SW480 (cell line): ENCODE measurements around the gene FOXP1.

Source experiments
- DNase-seq: peaks from one replicate; pipeline ENCODE4 v3.0.0-alpha.2; 2016; ENCODE audit warnings: low spot score

FOXP1 gene

DNA sequence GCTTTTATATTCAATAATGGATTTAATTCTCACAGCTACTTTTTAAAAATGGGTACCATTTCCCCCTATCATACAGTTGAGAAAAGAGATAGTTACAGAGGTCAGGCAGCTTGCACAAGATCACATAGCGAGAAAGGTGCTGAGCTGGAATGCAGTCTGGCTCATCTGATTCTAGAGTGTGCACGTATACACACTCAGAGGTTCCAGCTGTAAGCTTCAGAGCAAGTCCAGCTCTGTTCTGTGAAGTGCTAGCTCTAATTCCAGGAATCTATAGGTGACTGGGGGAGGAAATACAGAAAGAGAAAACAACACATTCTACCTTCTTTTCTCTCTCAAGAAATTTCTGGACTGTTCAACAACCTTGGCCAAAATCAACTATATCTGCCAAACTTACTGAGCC lies 318.7 kb downstream of the FOXP1 start:
- no peak for DNase-seq

GRCh38 chr3:71262364-71263265 lies 320.9 kb downstream of the FOXP1 start:
- no peak for DNase-seq

DNA sequence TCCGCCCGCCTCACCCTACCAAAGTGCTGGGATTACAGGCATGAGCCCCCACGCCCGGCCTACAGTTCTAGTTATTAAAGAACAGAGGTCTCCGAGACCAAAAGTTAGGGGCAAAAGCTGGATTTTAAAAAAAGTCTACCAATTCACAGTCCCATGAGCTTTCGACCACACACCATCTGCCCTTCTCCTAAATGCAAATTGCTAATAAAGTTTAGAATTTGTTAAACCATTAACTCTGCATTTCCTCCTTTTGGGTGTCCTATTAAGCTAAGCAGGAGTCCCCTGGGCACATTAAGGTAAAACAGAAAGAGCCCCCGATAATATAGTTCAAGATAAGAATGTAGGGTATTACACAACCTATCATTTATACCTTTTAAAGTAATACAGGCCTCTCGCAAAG lies 322.7 kb downstream of the FOXP1 start:
- DNase-seq, result no peak

- no peak for DNase-seq
These were observed 325.0 kb downstream of the FOXP1 start for GRCh38 chr3:71258526-71258925.

DNA sequence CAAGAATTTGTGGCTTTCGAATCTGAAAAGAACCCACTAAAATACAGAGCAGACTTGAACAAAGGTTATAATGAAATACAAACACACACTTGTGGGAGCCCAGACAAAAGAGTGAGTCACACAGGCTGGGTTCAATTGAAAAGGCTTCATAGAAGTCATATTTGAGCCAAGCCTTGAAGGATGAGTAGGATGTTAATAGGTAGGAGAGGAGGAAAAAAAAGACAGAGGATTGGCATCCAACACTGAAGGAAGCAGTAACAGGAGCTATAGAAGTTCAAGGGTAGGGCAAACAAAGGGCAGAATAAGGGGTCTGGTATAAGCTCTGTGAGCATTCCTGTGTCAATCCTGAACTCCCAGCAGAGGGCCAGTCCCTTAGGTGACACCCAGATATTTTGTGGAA lies 325.4 kb downstream of the FOXP1 start:
- DNase-seq, result peak; percentile 32

GRCh38 chr3:71255498-71255897 lies 328.0 kb downstream of the FOXP1 start:
- DNase-seq, result no peak

GRCh38 chr3:71254281-71255057 lies 329.1 kb downstream of the FOXP1 start:
- no peak for DNase-seq

- DNase-seq, result no peak
These were observed 330.4 kb downstream of the FOXP1 start for GRCh38 chr3:71253169-71253568.

DNA sequence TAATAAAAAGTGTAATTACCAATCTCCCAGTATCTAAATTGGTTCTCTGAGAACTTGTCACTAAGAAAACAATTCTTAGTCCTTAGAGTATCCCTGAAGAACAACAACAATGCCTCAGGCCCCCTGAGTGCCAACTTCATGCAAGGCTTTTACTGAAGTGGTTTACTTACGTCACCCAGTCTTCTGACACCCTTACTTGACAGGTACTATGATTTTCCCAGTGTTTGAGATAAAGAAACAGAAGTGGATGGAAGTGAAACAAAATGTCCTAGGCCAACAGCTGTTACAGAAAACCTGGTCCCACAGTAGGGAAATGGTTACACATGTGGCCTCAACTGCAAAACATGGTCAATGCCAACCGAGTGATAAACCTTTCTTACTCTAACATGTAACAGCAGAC lies 331.1 kb downstream of the FOXP1 start:
- DNase-seq, result no peak

DNA sequence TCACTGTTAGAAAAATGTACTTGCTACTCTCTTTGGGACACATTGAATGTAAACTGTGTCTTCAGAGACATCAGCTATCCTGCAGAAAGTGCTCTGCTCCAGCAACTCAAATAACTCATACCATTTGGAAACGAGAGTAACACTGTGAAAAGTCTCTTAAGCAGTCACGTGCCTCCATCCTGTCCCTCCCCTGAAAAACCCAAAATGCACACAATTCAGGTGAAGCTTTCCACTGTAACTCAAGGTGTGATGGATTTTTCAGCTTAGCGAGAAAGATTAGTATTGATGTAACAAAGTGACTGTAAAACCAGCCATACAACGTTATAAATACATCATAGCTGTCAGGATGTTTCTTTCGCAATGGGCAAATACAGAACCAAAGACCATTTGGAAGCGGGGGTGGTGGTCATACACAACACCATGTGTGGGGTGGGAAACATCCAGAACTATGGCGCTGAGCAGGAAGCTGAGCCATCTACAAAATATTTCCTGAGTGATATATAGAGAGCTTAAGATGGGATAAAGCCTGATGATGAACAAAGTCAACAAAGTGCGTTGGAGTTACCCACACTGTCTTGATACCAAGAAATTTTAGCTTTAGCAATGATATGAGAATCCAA lies 332.3 kb downstream of the FOXP1 start:
- DNase-seq, result no peak

DNA sequence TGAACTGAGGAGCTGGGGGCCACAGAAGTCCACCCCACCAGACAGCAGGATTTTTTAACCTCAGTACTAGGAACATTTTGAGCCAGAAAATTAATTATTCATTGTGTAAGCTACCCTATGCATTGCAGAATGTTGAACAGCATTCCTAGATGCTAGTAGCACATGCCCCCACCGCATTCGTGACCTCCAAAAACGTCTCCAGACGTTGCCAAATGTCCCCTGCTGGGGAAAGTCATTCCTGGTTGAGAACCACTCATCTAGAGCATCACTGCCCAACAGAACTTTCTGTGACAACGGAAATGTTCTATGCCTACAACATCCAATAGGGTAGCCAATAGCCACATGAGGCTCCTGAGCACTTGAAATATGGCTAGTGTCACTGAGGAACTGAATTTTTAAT lies 333.5 kb downstream of the FOXP1 start:
- DNase-seq, result no peak

- DNase-seq, result no peak
These were observed 335.6 kb downstream of the FOXP1 start for GRCh38 chr3:71247958-71248335.

GRCh38 chr3:71247221-71247957 lies 336.1 kb downstream of the FOXP1 start:
- DNase-seq, result peak; percentile 13

- no peak for DNase-seq
These were observed 337.3 kb downstream of the FOXP1 start for GRCh38 chr3:71245971-71246880.

DNA sequence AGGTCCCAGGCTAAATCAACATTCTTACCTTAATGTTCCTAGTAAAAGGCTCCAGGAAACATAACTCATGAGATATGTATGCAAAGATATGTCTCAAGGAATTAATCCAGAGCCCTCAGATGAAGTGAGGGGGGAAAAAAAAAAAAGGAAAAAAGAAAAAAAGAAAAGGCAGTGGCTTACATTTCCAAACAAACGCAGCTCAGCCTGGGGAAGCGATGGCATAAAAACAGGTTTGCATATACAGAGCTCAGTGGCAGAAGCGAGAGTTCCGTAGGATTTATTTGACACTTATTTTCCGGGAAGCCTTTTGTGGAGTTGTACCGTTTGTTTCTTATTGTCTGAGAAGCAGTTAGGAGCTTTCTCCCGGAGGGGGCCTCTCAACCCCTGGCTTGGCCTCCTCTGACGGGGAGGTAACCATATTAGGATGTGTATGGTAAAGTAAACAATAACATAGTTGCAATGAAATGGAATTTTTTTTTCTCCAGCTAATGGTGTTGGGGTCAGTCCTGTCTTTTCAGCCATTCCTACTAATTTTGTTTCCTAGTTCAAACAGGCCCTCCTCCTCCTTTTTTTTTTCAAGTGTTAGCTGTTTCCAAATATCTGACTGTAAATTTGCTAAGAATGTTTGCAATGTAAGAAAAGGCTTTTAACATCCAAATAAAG lies 338.6 kb downstream of the FOXP1 start:
- DNase-seq, result no peak

DNA sequence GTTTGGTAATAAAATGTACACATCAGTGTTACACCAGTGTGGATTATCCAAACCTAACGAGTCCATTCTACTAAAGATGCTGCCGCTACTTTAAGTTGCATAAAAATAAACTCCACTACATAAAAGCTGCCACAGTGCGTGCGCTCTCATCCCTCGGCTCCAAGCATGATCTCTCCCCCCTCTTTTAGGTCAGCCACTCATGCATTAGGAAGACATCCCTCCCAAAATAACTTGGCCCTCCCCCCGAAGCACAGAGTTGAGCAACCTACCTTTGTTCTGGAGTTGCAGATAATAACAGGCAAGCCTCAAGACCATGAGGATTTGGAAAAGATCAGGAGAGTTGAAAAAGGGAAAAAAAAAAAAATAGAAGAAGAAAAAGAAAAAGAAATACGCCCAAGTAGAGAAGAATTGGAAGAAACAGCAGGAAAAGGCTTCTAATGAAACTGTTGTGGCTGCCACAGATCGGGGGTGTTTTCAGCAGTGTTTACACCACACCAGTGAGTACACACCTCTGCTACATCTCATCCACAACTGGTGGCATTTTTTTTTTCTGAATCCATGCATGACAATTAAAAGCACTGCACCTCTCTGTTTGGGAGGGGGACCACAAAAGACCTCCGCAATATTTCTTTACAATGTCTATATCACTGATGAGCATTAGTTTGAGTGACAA lies 339.2 kb downstream of the FOXP1 start:
- no peak for DNase-seq

GRCh38 chr3:71243229-71243628 lies 340.3 kb downstream of the FOXP1 start:
- DNase-seq, result no peak

DNA sequence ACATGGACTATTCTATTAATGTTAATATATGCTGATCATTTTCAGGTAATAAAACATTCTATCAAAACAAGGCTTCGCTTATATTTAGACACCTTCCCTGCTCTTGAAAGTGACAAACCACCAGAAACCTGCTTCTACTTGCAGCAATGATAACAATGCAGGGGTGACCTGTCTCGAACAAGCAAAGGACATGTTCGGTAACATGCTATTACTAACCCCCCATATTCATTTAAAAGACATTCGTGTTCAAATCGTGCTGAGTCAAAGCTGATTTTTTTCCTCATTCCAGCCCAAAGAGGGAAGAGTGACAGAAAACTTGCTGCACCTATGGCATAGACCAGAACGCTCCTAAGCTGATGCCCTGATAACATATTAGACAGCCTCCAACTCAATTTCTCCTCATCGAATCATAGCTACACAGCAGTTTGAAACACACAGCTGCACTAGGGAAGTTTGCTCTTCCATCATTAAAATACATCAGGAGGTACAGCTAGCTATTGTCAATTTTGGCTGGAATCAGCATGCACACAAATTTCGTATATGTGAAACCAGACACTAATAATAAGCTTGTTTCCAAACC lies 341.5 kb downstream of the FOXP1 start:
- no peak for DNase-seq

- DNase-seq, result no peak
These were observed 342.2 kb downstream of the FOXP1 start for GRCh38 chr3:71241246-71241901.
